NK-92 (cell line): ENCODE data around the gene FGG.

ENCODE experiments used
- DNase-seq: peaks from one replicate; lab custom pipeline; 2025; ENCODE audit not compliant: unreplicated experiment; lab: John Stamatoyannopoulos, UW

FGG gene

DNA sequence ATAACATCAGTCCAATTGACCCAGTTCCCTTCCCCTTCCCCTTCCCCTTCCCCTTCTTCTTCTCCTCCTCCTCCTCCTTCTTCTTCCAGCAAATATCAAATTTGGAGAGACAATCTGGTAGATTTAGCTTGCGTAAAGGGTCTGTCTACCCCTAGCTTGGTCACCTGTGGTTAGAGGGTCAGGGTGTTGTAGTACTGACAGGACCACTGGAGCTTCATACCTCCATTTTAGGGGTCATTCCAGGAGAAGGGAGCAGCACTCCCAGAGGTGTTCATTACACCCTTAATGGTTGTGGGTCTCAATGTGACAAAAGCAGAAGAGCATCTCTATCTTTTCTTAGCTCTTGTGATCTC is 53.3 kb downstream of the FGG start:
- no peak for DNase-seq
